ENCODE measurements around the gene PLCB1. TPM values are rescaled to one million over a fixed set of nuclear protein-coding genes. Genes with fewer than 3 reads are reported as not detected.

PLCB1 gene
- polyA plus RNA-seq, 3 donors from 2014 or later = 11.0 to 20.4 (median 12.6) TPM

GRCh38 chr20:8301655-8302054, 169.6 kb downstream of the PLCB1 start:
- peaks cover 2 to 6% (median 4%) of the 10 kb centered on the region in 3 donors for H3K27me3 Mint-ChIP-seq (ENCODE audit: low read depth in 3 of 3)
- H3K4me3 Mint-ChIP-seq = no peak overlapping the region
- DNase-seq = no peak
- H3K36me3 Mint-ChIP-seq = peaks cover 0 to 3% (median 0%) of the 10 kb centered on the region in 3 donors
- peak overlapping the region in 1 of 6 donors; percentile 74 for H3K27ac Mint-ChIP-seq
- H3K4me1 Mint-ChIP-seq = peaks cover 23 to 25% of the 10 kb centered on the region in 2 donors
- H3K9me3 Mint-ChIP-seq = no peaks in the 10 kb centered on the region

- no peak overlapping the region for H3K27ac Mint-ChIP-seq
- no peak for DNase-seq
- H3K36me3 Mint-ChIP-seq = peaks cover 0 to 3% (median 0%) of the 10 kb centered on the region in 3 donors
- no peaks in the 10 kb centered on the region for H3K9me3 Mint-ChIP-seq
- H3K27me3 Mint-ChIP-seq (ENCODE audit: low read depth in 3 of 3) = peaks cover 2 to 6% (median 2%) of the 10 kb centered on the region in 3 donors
- peaks cover 23 to 25% of the 10 kb centered on the region in 2 donors for H3K4me1 Mint-ChIP-seq
- H3K4me3 Mint-ChIP-seq = no peak overlapping the region
Measured at GRCh38 chr20:8303651-8304050, 171.6 kb downstream of the PLCB1 start.

GRCh38 chr20:8304124-8304816, 172.2 kb downstream of the PLCB1 start:
- H3K4me3 Mint-ChIP-seq = peak overlapping the region in 1 of 5 donors; percentile 5
- peaks cover 0 to 3% (median 0%) of the 10 kb centered on the region in 3 donors for H3K36me3 Mint-ChIP-seq
- H3K9me3 Mint-ChIP-seq = no peaks in the 10 kb centered on the region
- peaks cover 2 to 6% (median 2%) of the 10 kb centered on the region in 3 donors for H3K27me3 Mint-ChIP-seq (ENCODE audit: low read depth in 3 of 3)
- DNase-seq = no peak
- peaks cover 23 to 25% of the 10 kb centered on the region in 2 donors for H3K4me1 Mint-ChIP-seq
- H3K27ac Mint-ChIP-seq = peak overlapping the region in 1 of 6 donors; percentile 34

DNA sequence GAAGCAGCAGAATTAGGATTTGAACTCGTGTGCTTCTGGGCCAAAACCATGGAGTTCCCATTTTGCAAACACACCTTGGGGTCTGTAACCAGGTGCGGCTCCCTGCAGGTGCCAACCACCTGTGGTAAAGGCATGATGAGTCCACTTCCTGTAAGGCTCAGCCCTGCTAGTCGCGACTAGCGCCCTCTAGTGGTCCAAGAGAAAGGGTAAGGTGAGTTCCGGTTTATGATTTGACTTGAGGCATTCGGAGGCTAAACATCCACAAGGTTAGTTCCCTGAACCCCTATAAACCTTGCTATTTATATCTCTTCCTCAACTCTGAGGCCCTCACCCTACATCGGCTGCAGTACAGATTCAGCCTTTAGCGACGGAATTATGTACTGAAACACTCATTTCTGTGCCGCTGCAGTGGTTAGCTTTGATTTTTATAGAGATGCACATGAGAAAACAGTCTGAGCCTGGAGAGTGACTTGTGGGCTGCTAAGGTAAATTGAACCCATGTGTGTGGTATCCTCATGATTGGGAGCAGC, 173.4 kb downstream of the PLCB1 start:
- Mint-ChIP-seq H3K27ac (peak overlapping the region in 4 of 6 donors; percentile 16 to 76 (median 68)), H3K9me3 (no peaks in the 10 kb centered on the region), H3K36me3 (peaks cover 0 to 3% (median 0%) of the 10 kb centered on the region in 3 donors), H3K4me3 (peak overlapping the region in 3 of 5 donors; percentile 38 to 57 (median 41)), H3K27me3 (ENCODE audit: low read depth in 3 of 3) (peaks cover 2 to 6% (median 2%) of the 10 kb centered on the region in 3 donors), H3K4me1 (peaks cover 23 to 25% of the 10 kb centered on the region in 2 donors)
- DNase-seq = peak; percentile 70 to 75 (median 72)

- Mint-ChIP-seq H3K9me3 (no peaks in the 10 kb centered on the region), H3K27ac (no peak overlapping the region), H3K4me3 (no peak overlapping the region), H3K4me1 (peaks cover 22 to 25% of the 10 kb centered on the region in 2 donors), H3K27me3 (ENCODE audit: low read depth in 3 of 3) (peaks cover 0 to 6% (median 2%) of the 10 kb centered on the region in 3 donors), H3K36me3 (no peaks in the 10 kb centered on the region)
- DNase-seq = no peak
Measured at GRCh38 chr20:8306937-8307336, 174.9 kb downstream of the PLCB1 start.

- no peak overlapping the region for H3K4me3 Mint-ChIP-seq
- no peak for DNase-seq
- H3K27me3 Mint-ChIP-seq (ENCODE audit: low read depth in 3 of 3) = peaks cover 0 to 6% (median 2%) of the 10 kb centered on the region in 3 donors
- H3K4me1 Mint-ChIP-seq = peaks cover 17% of the 10 kb centered on the region in 2 donors
- no peaks in the 10 kb centered on the region for H3K36me3 Mint-ChIP-seq
- H3K27ac Mint-ChIP-seq = no peak overlapping the region
- H3K9me3 Mint-ChIP-seq = no peaks in the 10 kb centered on the region
Measured at GRCh38 chr20:8309634-8310033, 177.6 kb downstream of the PLCB1 start.

GRCh38 chr20:8310618-8311017, 178.6 kb downstream of the PLCB1 start:
- no peak overlapping the region for H3K4me3 Mint-ChIP-seq

GRCh38 chr20:8313073-8313472, 181.0 kb downstream of the PLCB1 start:
- no peaks in the 10 kb centered on the region for H3K36me3 Mint-ChIP-seq

More at GRCh38 chr20:8310618-8311017, 178.6 kb downstream of the PLCB1 start:
- no peak for DNase-seq
- Mint-ChIP-seq H3K9me3 (no peaks in the 10 kb centered on the region), H3K27me3 (ENCODE audit: low read depth in 3 of 3) (peaks cover 0 to 2% (median 0%) of the 10 kb centered on the region in 3 donors), H3K36me3 (no peaks in the 10 kb centered on the region), H3K4me1 (peaks cover 7 to 12% of the 10 kb centered on the region in 2 donors), H3K27ac (no peak overlapping the region)

DNA sequence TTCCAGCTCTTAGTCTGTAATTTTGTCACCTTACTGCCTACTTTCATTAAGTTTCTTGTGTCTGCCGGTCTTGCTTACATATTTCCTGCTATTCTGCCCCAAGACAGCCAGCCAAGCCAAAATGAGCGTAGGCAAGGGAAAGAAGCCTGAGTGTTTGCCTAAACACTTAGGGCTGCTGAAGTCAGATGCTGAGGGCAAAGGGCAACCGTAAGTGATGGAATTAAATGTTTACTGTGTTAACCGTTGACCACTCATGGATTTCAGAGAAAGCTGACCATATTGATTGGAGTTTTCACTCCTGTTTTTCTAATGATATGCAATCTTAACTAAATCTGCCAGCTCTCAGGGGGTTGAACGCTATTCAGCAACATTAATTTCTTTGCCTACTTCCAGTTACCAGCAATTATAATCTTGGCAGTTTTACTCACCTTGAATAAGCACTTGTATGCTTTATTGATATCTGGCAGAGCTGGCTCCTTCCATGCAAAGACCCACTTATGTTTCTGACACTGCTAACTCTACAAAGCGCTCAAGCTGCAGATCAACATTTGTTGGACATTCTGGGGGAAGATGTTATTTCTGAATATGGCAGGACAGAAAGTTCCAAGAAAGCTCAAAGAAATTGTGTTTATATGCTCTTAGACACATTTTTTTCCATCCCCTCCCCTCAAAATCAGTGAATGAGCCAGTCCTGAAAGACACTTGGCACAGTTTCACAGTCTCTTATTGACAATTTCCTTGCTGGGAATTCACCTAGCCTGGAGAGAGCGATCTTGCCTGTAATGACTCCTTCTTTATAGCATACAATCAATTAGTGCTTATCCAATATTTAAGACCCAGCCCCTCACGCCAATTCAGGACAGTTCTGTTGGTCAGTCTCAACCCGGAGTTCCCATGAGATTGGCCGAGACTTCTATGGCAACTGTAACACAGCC, 183.8 kb downstream of the PLCB1 start:
- H3K27me3 Mint-ChIP-seq (ENCODE audit: low read depth in 3 of 3) = peaks cover 0 to 2% (median 2%) of the 10 kb centered on the region in 3 donors
- no peaks in the 10 kb centered on the region for H3K36me3 Mint-ChIP-seq
- H3K27ac Mint-ChIP-seq = no peak overlapping the region
- H3K4me1 Mint-ChIP-seq = peaks cover 5 to 10% of the 10 kb centered on the region in 2 donors
- H3K4me3 Mint-ChIP-seq = no peak overlapping the region
- H3K9me3 Mint-ChIP-seq = no peaks in the 10 kb centered on the region
- DNase-seq = no peak

More at GRCh38 chr20:8313073-8313472, 181.0 kb downstream of the PLCB1 start:
- Mint-ChIP-seq H3K27ac (no peak overlapping the region), H3K4me3 (no peak overlapping the region), H3K4me1 (peaks cover 0 to 10% of the 10 kb centered on the region in 2 donors), H3K9me3 (no peaks in the 10 kb centered on the region), H3K27me3 (ENCODE audit: low read depth in 3 of 3) (no peaks in the 10 kb centered on the region)
- no peak for DNase-seq

- no peak overlapping the region for H3K27ac Mint-ChIP-seq
- H3K36me3 Mint-ChIP-seq = no peaks in the 10 kb centered on the region
- H3K4me1 Mint-ChIP-seq = peaks cover 12 to 16% of the 10 kb centered on the region in 2 donors
- no peak overlapping the region for H3K4me3 Mint-ChIP-seq
- H3K27me3 Mint-ChIP-seq (ENCODE audit: low read depth in 3 of 3) = peaks cover 0 to 2% (median 2%) of the 10 kb centered on the region in 3 donors
- H3K9me3 Mint-ChIP-seq = no peaks in the 10 kb centered on the region
- no peak for DNase-seq
Measured at GRCh38 chr20:8317448-8317847, 185.4 kb downstream of the PLCB1 start.

- Mint-ChIP-seq H3K4me1 (peaks cover 22 to 28% of the 10 kb centered on the region in 2 donors), H3K4me3 (no peak overlapping the region), H3K27me3 (ENCODE audit: low read depth in 3 of 3) (peaks cover 0 to 2% (median 2%) of the 10 kb centered on the region in 3 donors), H3K36me3 (no peaks in the 10 kb centered on the region), H3K27ac (no peak overlapping the region), H3K9me3 (no peaks in the 10 kb centered on the region)
- DNase-seq = no peak
Measured at GRCh38 chr20:8318965-8319625, 187.0 kb downstream of the PLCB1 start.

GRCh38 chr20:8320306-8320705, 188.2 kb downstream of the PLCB1 start:
- Mint-ChIP-seq H3K27ac (no peak overlapping the region), H3K36me3 (no peaks in the 10 kb centered on the region), H3K9me3 (no peaks in the 10 kb centered on the region), H3K4me1 (peaks cover 17 to 28% of the 10 kb centered on the region in 2 donors), H3K27me3 (ENCODE audit: low read depth in 3 of 3) (peaks cover 0 to 2% (median 2%) of the 10 kb centered on the region in 3 donors), H3K4me3 (no peak overlapping the region)
- no peak for DNase-seq

DNA sequence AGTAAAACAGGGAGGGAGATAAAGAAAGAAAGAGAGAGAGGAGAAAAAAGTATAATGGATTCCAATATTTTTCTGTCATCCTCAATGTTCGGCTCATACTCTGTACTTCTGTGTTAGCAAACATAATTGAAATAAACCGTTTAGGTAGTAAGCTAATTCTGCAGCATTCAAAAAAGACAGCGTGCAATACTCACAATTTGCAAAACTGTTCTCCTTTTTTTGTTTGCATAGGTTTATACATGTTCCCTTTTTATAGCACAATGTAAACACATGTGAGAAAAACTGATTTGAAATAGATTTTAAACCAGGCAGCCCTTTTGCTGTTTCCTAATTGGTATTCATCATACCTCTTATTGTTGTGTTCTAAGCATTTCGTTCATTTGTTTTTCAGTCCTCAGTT, 188.9 kb downstream of the PLCB1 start:
- Mint-ChIP-seq H3K4me1 (peaks cover 17 to 28% of the 10 kb centered on the region in 2 donors), H3K9me3 (no peaks in the 10 kb centered on the region), H3K27me3 (ENCODE audit: low read depth in 3 of 3) (peaks cover 0 to 2% (median 2%) of the 10 kb centered on the region in 3 donors), H3K36me3 (no peaks in the 10 kb centered on the region), H3K27ac (no peak overlapping the region), H3K4me3 (no peak overlapping the region)
- DNase-seq = no peak
